ENCODE measurements around the gene NEIL3.

Gene NEIL3

GRCh38 chr4:177371461-177371860, 61.8 kb downstream of the NEIL3 start:
- DNase-seq (ENCODE audit: low read depth in 2 of 2): no peak

DNA sequence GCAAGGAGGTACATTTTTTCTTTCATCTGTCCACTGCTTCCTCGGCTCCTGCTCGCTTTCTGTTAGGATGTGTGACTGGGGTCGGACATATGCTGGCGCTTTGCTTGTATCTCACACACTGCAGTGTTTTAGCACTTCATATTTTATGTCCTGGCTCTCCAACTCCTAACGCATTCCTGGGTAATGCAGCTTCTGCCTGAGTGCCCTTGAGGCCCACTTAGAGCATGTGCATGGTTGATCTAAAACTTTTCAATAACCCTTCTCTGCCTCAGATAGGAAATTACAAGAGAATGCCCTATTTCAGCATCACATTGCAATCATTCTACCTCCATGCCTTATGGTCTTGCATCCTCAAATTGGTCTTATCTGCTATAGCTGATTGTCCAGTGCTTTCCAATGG, 65.3 kb downstream of the NEIL3 start:
- no peak for DNase-seq (ENCODE audit: low read depth in 2 of 2)

- DNase-seq (ENCODE audit: low read depth in 2 of 2): no peak
Measured at GRCh38 chr4:177375372-177375771, 65.7 kb downstream of the NEIL3 start.

DNA sequence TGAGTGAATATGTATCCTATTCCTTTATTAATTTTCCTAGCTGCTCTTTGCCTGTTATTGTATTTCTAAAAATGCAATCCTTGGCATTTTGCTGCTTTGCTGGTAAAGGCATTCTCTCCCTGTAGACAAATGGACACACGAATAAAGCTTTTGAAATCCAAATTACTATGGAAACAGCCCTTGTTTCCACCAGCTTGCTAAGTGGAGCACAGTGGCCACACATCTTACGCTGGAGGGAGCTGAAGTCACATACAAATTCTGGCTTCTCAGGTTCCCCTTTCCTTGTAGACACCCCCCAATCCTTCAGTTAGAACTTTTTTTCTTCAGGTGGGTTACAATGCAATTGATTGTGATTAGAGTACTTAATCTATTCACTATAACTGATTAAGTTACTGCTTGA, 66.3 kb downstream of the NEIL3 start:
- DNase-seq (ENCODE audit: low read depth in 2 of 2): no peak

DNA sequence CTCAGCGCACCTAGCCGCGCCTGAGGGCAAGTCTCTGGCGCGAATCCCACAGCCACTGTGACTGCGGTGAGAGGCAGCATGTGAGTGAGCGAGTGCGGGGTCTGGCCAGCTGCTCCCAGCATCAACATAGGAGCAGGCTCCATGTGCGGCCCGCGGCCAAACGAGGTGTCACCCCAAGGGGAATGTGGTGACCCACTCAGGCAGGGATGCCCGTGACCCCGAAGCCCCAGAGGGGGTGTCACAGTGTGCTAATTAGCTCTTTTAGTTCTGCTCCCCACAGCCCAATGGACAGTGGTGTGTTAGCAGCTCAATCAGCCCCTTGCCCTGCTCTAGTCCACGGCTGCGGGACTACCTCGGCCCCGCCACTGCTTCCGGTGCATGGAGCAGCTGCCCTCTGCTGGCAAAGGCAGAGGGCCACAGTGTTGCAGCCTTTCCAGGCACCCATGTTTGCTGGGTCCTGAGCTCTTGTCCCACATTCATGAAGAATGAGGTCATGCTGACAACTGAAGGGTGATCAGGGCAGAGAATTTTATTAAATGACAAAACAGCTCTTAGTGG, 71.1 kb downstream of the NEIL3 start:
- no peak for DNase-seq (ENCODE audit: low read depth in 2 of 2)

DNA sequence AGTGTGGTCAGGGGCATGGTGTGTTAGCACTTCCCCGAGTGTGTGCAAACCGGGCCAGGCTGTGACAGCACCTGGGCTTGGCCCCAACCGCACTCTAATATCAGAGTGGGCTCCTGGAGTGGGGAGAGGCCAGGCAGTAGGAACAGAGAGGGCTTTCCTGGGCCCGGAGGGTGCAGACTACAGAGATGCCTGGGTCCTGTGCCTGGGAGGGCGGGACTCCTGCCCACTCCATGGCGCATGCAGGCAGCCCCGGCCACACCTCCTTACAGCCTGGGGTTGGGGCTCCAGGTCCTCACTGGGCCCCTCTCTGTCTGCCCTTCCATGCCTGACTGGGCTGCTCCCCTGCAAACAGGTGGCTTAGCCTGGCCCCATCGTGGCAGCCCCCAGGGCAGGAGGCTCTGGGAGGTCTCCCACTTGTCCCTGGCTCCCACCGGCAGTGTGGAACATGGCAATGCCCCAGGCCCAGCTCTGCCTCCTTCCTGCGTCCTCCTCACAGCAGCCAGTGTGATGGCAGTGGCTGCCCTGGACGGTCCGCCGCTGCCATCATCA, 72.2 kb downstream of the NEIL3 start:
- DNase-seq (ENCODE audit: low read depth in 2 of 2): no peak

GRCh38 chr4:177384856-177385397, 75.3 kb downstream of the NEIL3 start:
- no peak for DNase-seq (ENCODE audit: low read depth in 2 of 2)

GRCh38 chr4:177385576-177386277, 76.1 kb downstream of the NEIL3 start:
- DNase-seq (ENCODE audit: low read depth in 2 of 2): no peak

GRCh38 chr4:177386278-177386815, 76.7 kb downstream of the NEIL3 start:
- DNase-seq (ENCODE audit: low read depth in 2 of 2): no peak

DNA sequence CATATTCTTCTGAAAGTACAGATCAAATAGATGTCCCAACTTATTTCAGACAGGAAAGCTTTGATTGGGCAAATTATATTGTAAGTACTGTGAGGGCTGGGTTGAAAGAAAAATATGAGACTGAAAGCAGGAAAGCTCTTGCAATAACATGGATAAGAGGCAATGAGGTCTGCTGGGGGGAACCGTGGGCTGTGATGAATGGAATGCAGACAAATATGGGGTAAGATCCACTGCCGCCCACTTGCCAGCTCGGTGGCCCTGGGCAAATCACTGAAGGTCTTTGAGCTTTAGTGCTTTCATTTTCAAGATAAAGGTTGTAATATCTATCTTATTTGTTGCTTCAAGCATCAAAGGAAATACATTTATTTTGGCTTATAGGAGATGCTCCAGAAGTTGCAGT, 81.6 kb downstream of the NEIL3 start:
- DNase-seq (ENCODE audit: low read depth in 2 of 2): no peak

GRCh38 chr4:177391953-177392352, 82.3 kb downstream of the NEIL3 start:
- DNase-seq (ENCODE audit: low read depth in 2 of 2): no peak

- no peak for DNase-seq (ENCODE audit: low read depth in 2 of 2)
Measured at GRCh38 chr4:177393236-177393635, 83.6 kb downstream of the NEIL3 start.

DNA sequence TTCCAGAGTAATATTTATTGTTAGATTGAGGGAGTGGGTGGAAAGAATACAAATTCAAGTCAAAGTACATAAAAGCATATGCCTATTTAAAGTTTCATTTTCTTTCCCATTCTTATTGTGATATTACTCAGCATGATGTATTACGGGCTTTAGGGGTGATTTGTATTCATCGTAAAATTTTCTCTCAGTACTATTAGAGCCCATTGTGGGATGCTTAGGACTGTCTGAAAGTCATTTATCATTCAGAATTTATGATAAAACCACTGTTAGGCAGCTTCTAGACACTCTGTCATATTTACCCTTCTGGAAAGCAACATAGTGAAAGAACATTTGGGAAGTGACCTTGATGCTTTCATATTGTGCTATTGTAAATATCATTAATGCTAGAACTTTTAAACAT, 86.7 kb downstream of the NEIL3 start:
- no peak for DNase-seq (ENCODE audit: low read depth in 2 of 2)

DNA sequence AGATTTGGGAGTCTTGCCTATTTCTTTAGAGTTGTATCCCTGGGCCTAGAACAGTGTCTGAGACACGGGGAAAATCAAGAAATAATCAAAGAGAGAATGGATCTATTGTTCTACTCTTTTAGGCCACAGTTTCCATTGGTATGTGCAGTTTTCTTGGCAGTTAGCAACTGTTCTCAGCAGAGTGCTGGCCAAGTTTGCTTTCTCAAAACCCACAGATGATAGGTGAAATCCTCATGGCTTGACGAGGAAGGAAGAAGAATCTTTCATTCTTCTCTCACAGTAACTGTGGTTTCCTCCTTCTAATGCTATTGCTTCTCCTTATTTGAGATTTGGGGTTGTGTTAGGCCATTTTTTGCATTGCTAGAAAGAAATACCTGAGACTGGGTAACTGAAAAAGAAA, 90.4 kb downstream of the NEIL3 start:
- DNase-seq (ENCODE audit: low read depth in 2 of 2): no peak

- DNase-seq (ENCODE audit: low read depth in 2 of 2): no peak
Measured at GRCh38 chr4:177401658-177402273, 92.1 kb downstream of the NEIL3 start.

- DNase-seq (ENCODE audit: low read depth in 2 of 2): no peak
Measured at GRCh38 chr4:177403746-177404145, 94.1 kb downstream of the NEIL3 start.

GRCh38 chr4:177404342-177404741, 94.7 kb downstream of the NEIL3 start:
- no peak for DNase-seq (ENCODE audit: low read depth in 2 of 2)

DNA sequence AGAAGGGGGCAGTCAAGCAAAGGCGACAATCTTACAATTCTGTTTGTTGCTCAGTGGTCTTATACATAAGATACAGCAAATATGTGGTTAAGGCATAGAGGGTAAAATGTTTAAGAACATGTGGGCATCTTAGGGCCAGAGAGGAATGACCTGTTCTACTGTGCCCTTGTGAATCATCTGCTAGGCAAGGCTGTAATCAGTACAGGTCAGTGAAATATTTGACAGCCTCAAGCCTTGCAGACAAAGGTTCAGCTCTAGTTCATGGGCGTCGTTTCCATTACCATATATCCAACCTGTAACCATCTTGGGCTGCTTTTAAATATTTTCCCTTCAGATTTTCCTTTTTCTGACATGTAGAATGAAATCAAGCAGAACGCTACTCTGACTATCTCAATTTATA, 95.3 kb downstream of the NEIL3 start:
- DNase-seq (ENCODE audit: low read depth in 2 of 2): no peak

DNA sequence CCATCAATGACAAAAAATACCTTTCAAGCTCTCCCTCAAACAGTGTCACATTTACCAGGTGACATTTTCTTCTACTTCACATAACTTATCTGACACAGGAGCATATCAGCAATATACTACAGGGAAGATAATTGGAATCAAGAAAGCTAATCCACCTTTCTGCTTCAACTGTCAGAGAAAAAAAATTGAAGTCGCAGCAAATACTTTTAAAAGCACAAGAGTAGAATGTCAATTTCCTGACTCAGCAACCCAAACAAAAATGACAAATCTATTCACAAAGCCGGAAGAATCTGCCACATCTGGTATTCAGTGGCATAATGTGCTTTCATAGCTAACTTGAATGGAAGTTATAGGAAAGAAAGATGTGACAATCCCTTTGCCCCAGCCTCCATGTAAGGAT, 95.8 kb downstream of the NEIL3 start:
- DNase-seq (ENCODE audit: low read depth in 2 of 2): no peak

- DNase-seq (ENCODE audit: low read depth in 2 of 2): no peak
Measured at GRCh38 chr4:177408023-177408422, 98.3 kb downstream of the NEIL3 start.

GRCh38 chr4:177410566-177410965, 100.9 kb downstream of the NEIL3 start:
- DNase-seq (ENCODE audit: low read depth in 2 of 2): no peak

DNA sequence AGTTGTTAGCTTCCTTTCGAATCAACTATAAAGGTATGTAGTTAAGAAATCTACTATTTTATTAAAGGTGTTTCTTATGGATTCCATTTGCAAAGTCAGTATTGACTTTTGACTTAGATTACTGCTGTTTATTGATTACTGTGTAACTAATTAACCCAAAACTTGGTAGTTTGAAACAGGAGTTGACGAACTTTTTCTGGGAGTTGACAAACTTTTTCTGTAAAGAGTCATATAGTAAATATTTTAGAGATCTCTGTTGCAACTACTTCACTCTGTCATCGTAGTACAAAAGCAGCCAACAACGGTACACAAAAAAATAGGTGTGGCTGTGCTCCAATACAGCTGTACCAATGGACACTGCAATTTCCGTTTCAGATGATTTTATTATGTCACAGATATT, 102.3 kb downstream of the NEIL3 start:
- DNase-seq (ENCODE audit: low read depth in 2 of 2): no peak
